GM23248 (cell line): ENCODE data around the gene AGAP6. TPM values are rescaled to one million over a fixed set of nuclear protein-coding genes. Genes with fewer than 3 reads are reported as not detected.
"Not testable (repeated sequence)": the region's sequence is repeated elsewhere in the genome, so short reads cannot be mapped to it uniquely, and the experiment has no call there.

ENCODE experiments used
- DNase-seq: peaks from one replicate; pipeline ENCODE4 v3.0.0-alpha.2; 2015
- H2AFZ ChIP-seq: fragments of 200-600 bp; sonication (generic); 2 replicates; pipeline ENCODE4 v1.6.1; 2016; ENCODE audit warnings: antibody characterized with exemption
- H3F3A ChIP-seq: fragments of 200-600 bp; sonication (generic); 2 replicates; pipeline ENCODE4 v1.6.1; 2016; ENCODE audit warnings: mild to moderate bottlenecking, antibody characterized with exemption, mixed run types; ENCODE audit not compliant: insufficient read depth
- H3K27ac ChIP-seq: fragments of 200-600 bp; sonication (generic); 2 replicates; pipeline ENCODE4 v1.5.1; 2016; ENCODE audit warnings: mild to moderate bottlenecking
- H3K27me3 ChIP-seq: fragments of 200-600 bp; sonication (generic); replicated peaks from 2 replicates; pipeline ENCODE4 v1.6.1; 2016; ENCODE audit warnings: mild to moderate bottlenecking; ENCODE audit not compliant: insufficient read depth
- H3K36me3 ChIP-seq: fragments of 200-600 bp; sonication (generic); 2 replicates; pipeline ENCODE4 v1.6.1; 2016; ENCODE audit warnings: low read depth, mild to moderate bottlenecking
- H3K4me1 ChIP-seq: fragments of 200-600 bp; sonication (generic); 2 replicates; pipeline ENCODE4 v1.6.1; 2016; ENCODE audit warnings: mild to moderate bottlenecking; ENCODE audit not compliant: insufficient read depth
- H3K4me2 ChIP-seq: fragments of 200-600 bp; sonication (generic); one replicate; pipeline ENCODE4 v1.6.1; 2016; ENCODE audit warnings: mild to moderate bottlenecking; ENCODE audit not compliant: unreplicated experiment
- H3K4me3 ChIP-seq: fragments of 200-600 bp; sonication (generic); 2 replicates; pipeline ENCODE4 v1.5.1; 2016; ENCODE audit warnings: mild to moderate bottlenecking
- H3K79me2 ChIP-seq: fragments of 200-600 bp; sonication (generic); 2 replicates; pipeline ENCODE4 v1.6.1; 2016; ENCODE audit warnings: mild to moderate bottlenecking; ENCODE audit not compliant: insufficient read depth
- H3K9ac ChIP-seq: fragments of 200-600 bp; sonication (generic); 2 replicates; pipeline ENCODE4 v1.6.1; 2016; ENCODE audit warnings: mild to moderate bottlenecking
- H3K9me2 ChIP-seq: fragments of 200-600 bp; sonication (generic); 2 replicates; pipeline ENCODE4 v1.6.1; 2016; ENCODE audit warnings: mixed run types, mild to moderate bottlenecking, moderate library complexity; ENCODE audit not compliant: insufficient read depth
- H3K9me3 ChIP-seq: fragments of 200-600 bp; sonication (generic); one replicate; pipeline ENCODE4 v1.6.1; 2017; ENCODE audit warnings: low read depth
- H4K20me1 ChIP-seq: fragments of 200-600 bp; sonication (generic); 2 replicates; pipeline ENCODE4 v1.6.0; 2016; ENCODE audit not compliant: insufficient read depth
- EZH2 ChIP-seq: fragments of 200-600 bp; sonication (generic); IDR thresholded peaks from 2 replicates; pipeline ENCODE4 v1.6.1; 2018; ENCODE audit warnings: antibody characterized with exemption, mild to moderate bottlenecking; ENCODE audit not compliant: insufficient read depth, poor library complexity, severe bottlenecking
- EZH2phosphoT487 ChIP-seq: fragments of 200-600 bp; sonication (generic); IDR thresholded peaks from 2 replicates; pipeline ENCODE4 v1.6.1; 2018; ENCODE audit warnings: antibody characterized with exemption, moderate library complexity, mild to moderate bottlenecking, low read depth; ENCODE audit not compliant: insufficient read depth
- WGBS, 2 experiments: methylation state at CpG; one replicate each; pipeline ENCODE4 v1.1.6; 2015 to 2017; ENCODE audit warnings: low lambda C conversion rate in 2 of 2, low coverage in 1 of 2; ENCODE audit errors: missing lambda C conversion rate in 2 of 2; 5-methylcytosine and 5-hydroxymethylcytosine counted together
- in situ Hi-C: fragments of 300-500 bp; cut with MboI; formaldehyde crosslinking; loops from 2 replicates; pipeline ENCODE4 v1.15.0; 2020
- polyA plus RNA-seq: library from polyadenylated mRNA; unstranded; fragments of >200 nt; fragmentation: Nextera tagmentation; extraction: Ambion mirVana; gene quantifications from 2 replicates; pipeline ENCODE4 v1.2.1, GENCODE V29; 2016
- total RNA-seq: library from RNA; depleted of rRNA; stranded (reverse); fragments of >200 nt; shearing (Covaris generic); gene quantifications from 2 replicates; pipeline ENCODE4 v1.2.3, GENCODE V29; 2014

The AGAP6 gene
- total and polyA plus RNA-seq, 2 experiments from 2014 or later, result 4.7 to 4.9 TPM

- no peaks in the 10 kb centered on the region for H3K9me2 ChIP-seq
- H3K4me2 ChIP-seq, result peak overlapping the region; percentile 25
- H3K9ac ChIP-seq, result no peak overlapping the region
- in situ Hi-C loops, result no loop called here
- 0 out of 2 replicates have a peak, but pooled peaks cover 4% of the 10 kb centered on the region for H3K4me1 ChIP-seq
- H3K27ac ChIP-seq, result no peak overlapping the region
- H3K79me2 ChIP-seq, result no peaks in the 10 kb centered on the region
- peak; percentile 57 for DNase-seq
- H3K27me3 ChIP-seq, result no peaks in the 10 kb centered on the region
- no peaks in the 10 kb centered on the region for H3F3A ChIP-seq
- TF ChIP-seq EZH2, result no peak
- no peak for TF ChIP-seq EZH2phosphoT487
- H3K9me3 ChIP-seq, result no peaks in the 10 kb centered on the region
- 10 to 23% methylated on average over 5 of the region's 5 CpGs for WGBS, 2 experiments
- H3K36me3 ChIP-seq, result no peaks in the 10 kb centered on the region
- no peak overlapping the region for H3K4me3 ChIP-seq
- no peaks in the 10 kb centered on the region for H4K20me1 ChIP-seq
- H2AFZ ChIP-seq, result no peak overlapping the region
Observed at GRCh38 chr10:50044941-50045664, 56.9 kb downstream of the AGAP6 start.

GRCh38 chr10:50046457-50046856, 58.3 kb downstream of the AGAP6 start:
- H3K36me3 ChIP-seq, H3K27ac ChIP-seq, H3K79me2 ChIP-seq, H3K9me3 ChIP-seq, H4K20me1 ChIP-seq, H3K4me1 ChIP-seq, H3K9me2 ChIP-seq, H3F3A ChIP-seq, H3K27me3 ChIP-seq, H3K4me3 ChIP-seq, in situ Hi-C loops, H3K9ac ChIP-seq, H3K4me2 ChIP-seq, H2AFZ ChIP-seq: not testable (repeated sequence)
- peak; percentile 17 for DNase-seq
- WGBS, 2 experiments, result 45 to 52% methylated on average over 9 of the region's 9 CpGs

- H3K9ac ChIP-seq, DNase-seq, H3K4me3 ChIP-seq, H3F3A ChIP-seq, H3K36me3 ChIP-seq, H2AFZ ChIP-seq, H3K79me2 ChIP-seq, H3K27ac ChIP-seq, H4K20me1 ChIP-seq, H3K9me2 ChIP-seq, H3K27me3 ChIP-seq, H3K4me1 ChIP-seq, in situ Hi-C loops, H3K9me3 ChIP-seq, H3K4me2 ChIP-seq: not testable (repeated sequence)
- 76 to 90% methylated on average over 4 to 5 of the region's 5 CpGs for WGBS, 2 experiments
Observed at GRCh38 chr10:50047594-50047993, 59.4 kb downstream of the AGAP6 start.

- Histone ChIP-seq H3K9ac (peak overlapping the region; percentile 22; the same call in 1 of the 2 replicates), H3K4me2 (peak overlapping the region; percentile 65), H3K4me3 (peak overlapping the region; percentile 52), H2AFZ (peak overlapping the region; percentile 73; the same call in 1 of the 2 replicates)
- peak; percentile 54 for DNase-seq
- in situ Hi-C loops, H4K20me1 ChIP-seq, H3K79me2 ChIP-seq, H3F3A ChIP-seq, H3K4me1 ChIP-seq, H3K36me3 ChIP-seq, H3K9me3 ChIP-seq, H3K27ac ChIP-seq, H3K27me3 ChIP-seq, H3K9me2 ChIP-seq: not testable (repeated sequence)
- 49 to 50% methylated on average over 3 of the region's 3 CpGs for WGBS, 2 experiments
Observed at GRCh38 chr10:50051995-50052660, 63.9 kb downstream of the AGAP6 start.

- H3K9me3 ChIP-seq, H2AFZ ChIP-seq, H4K20me1 ChIP-seq, H3K4me1 ChIP-seq, H3K27ac ChIP-seq, H3K9me2 ChIP-seq, H3K27me3 ChIP-seq, H3K79me2 ChIP-seq, in situ Hi-C loops, H3K4me3 ChIP-seq, H3K9ac ChIP-seq, H3K36me3 ChIP-seq, H3F3A ChIP-seq, H3K4me2 ChIP-seq, DNase-seq: not testable (repeated sequence)
- WGBS, 2 experiments, result 67 to 71% methylated on average over 6 of the region's 6 CpGs
Observed at GRCh38 chr10:50052778-50053376, 64.7 kb downstream of the AGAP6 start.

GRCh38 chr10:50055494-50056292, 67.5 kb downstream of the AGAP6 start:
- H3F3A ChIP-seq, H3K4me3 ChIP-seq, H4K20me1 ChIP-seq, H3K9ac ChIP-seq, H3K4me1 ChIP-seq, H3K36me3 ChIP-seq, H3K27ac ChIP-seq, in situ Hi-C loops, H3K4me2 ChIP-seq, H2AFZ ChIP-seq, H3K9me2 ChIP-seq, H3K9me3 ChIP-seq, H3K27me3 ChIP-seq, H3K79me2 ChIP-seq: not testable (repeated sequence)
- 41 to 42% methylated on average over 5 of the region's 5 CpGs for WGBS, 2 experiments
- peak; percentile 0 for DNase-seq
